HCT116 (cell line): ENCODE data around the gene SGMS1. TPM values are rescaled to one million over a fixed set of nuclear protein-coding genes. Genes with fewer than 3 reads are reported as not detected.

ENCODE experiments used
- ATAC-seq: fragments of 200-7000 bp; cut with Tn5 transposase; 2 replicates; pipeline ENCODE4 v1.9.1; 2020; ENCODE audit warnings: mild to moderate bottlenecking, moderate library complexity
- BruUV-seq: library from RNA; stranded (reverse); fragments of 400-500 nt; replicated peaks from 2 replicates; lab custom pipeline; 2021; lab: Mats Ljungman, UMichigan
- CTCF ChIA-PET: fragments of 300-600 bp; sonication (Branson Sonifier 250); formaldehyde crosslinking; loops from one replicate; lab custom pipeline; 2021; ENCODE audit warnings: antibody characterized with exemption; lab: Charles Lee
- POLR2A ChIA-PET: fragments of 300-600, 350-600 bp; sonication (Branson Sonifier 250); formaldehyde crosslinking; loops from one replicate; lab custom pipeline; 2021; ENCODE audit warnings: antibody characterized with exemption; lab: Charles Lee
- RAD21 ChIA-PET, 2 experiments: fragments of 300-600 bp; sonication (Branson Sonifier 250); formaldehyde crosslinking; loops; one replicate each; lab custom pipeline; 2023; ENCODE audit warnings: low total read pairs in 2 of 2; ENCODE audit not compliant: uncharacterized antibody in 2 of 2, unreplicated experiment in 2 of 2, low non-redundant PET in 1 of 2; lab: Charles Lee
- DNase-seq: peaks from one replicate; pipeline ENCODE4 v3.0.0-alpha.2; 2010; ENCODE audit warnings: low read depth, low spot score
- H2AFZ ChIP-seq: fragments of 200-600 bp; shearing (Covaris generic), sonication (generic); 2 replicates; pipeline ENCODE4 v1.6.1; 2017; ENCODE audit warnings: low read depth, mixed run types, mixed read lengths, antibody characterized with exemption, low read length; ENCODE audit not compliant: poor library complexity, severe bottlenecking
- H3K27ac ChIP-seq: 2 replicates; pipeline ENCODE4 v1.5.1; 2012; ENCODE audit warnings: low read depth, low read length
- H3K27me3 ChIP-seq: fragments of 200-600 bp; sonication (generic); 2 replicates; pipeline ENCODE4 v1.6.1; 2016; ENCODE audit warnings: mixed run types, low read length, mixed read lengths; ENCODE audit not compliant: insufficient read depth
- H3K36me3 ChIP-seq, 2 experiments: fragments of 200-500 bp in 1 of 2; fragments of 200-600 bp in 1 of 2; sonication (Bioruptor generic) in 1 of 2; sonication (generic) in 1 of 2; 2 replicates each; pipeline versions ENCODE4 v1.5.1 to v1.6.1; 2014 to 2016; ENCODE audit warnings: low read length in 2 of 2, inconsistent platforms in 1 of 2, mixed read lengths in 1 of 2, mixed run types in 1 of 2; ENCODE audit not compliant: insufficient read depth in 2 of 2, control insufficient read depth in 1 of 2
- H3K4me1 ChIP-seq, 2 experiments: fragments of 200-600 bp in 1 of 2; sonication (generic) in 1 of 2; 2 replicates each; pipeline versions ENCODE4 v1.5.1 to v1.6.1; 2012 to 2017; ENCODE audit warnings: low read length in 2 of 2, inconsistent platforms in 1 of 2, mild to moderate bottlenecking in 1 of 2, mixed read lengths in 1 of 2, mixed run types in 1 of 2, moderate library complexity in 1 of 2; ENCODE audit not compliant: insufficient read depth in 2 of 2, control insufficient read depth in 1 of 2
- H3K4me2 ChIP-seq: fragments of 200-600 bp; sonication (generic); 2 replicates; pipeline ENCODE4 v1.6.1; 2017; ENCODE audit warnings: mixed run types, low read length, mixed read lengths
- H3K4me3 ChIP-seq, 2 experiments: fragments of 200-600 bp in 1 of 2; sonication (generic) in 1 of 2; replicated peaks in 1 of 2; 2 replicates each; pipeline ENCODE4 v1.5.1; 2011 to 2016; ENCODE audit warnings: low read length in 2 of 2, control low read depth in 1 of 2, low read depth in 1 of 2, mild to moderate bottlenecking in 1 of 2, mixed read lengths in 1 of 2, mixed run types in 1 of 2
- H3K79me2 ChIP-seq: fragments of 200-600 bp; sonication (generic); 2 replicates; pipeline ENCODE4 v1.6.1; 2017; ENCODE audit warnings: mild to moderate bottlenecking, mixed run types, low read length, moderate library complexity, mixed read lengths; ENCODE audit not compliant: insufficient read depth
- H3K9ac ChIP-seq: fragments of 200-600 bp; sonication (generic); 2 replicates; pipeline ENCODE4 v1.6.1; 2016; ENCODE audit warnings: low read length, mixed read lengths
- H3K9me2 ChIP-seq: fragments of 200-600 bp; sonication (generic), shearing (Covaris generic); 2 replicates; pipeline ENCODE4 v1.6.1; 2017; ENCODE audit warnings: mixed run types, mild to moderate bottlenecking, moderate library complexity; ENCODE audit not compliant: insufficient read depth
- H3K9me3 ChIP-seq, 2 experiments: fragments of 200-500 bp in 1 of 2; fragments of 200-600 bp in 1 of 2; sonication (Bioruptor generic) in 1 of 2; sonication (generic) in 1 of 2; 2 replicates each; pipeline ENCODE4 v1.6.1; 2014 to 2017; ENCODE audit warnings: low read length in 2 of 2, mixed read lengths in 2 of 2, inconsistent platforms in 1 of 2, low read depth in 1 of 2, mild to moderate bottlenecking in 1 of 2, mixed run types in 1 of 2, moderate library complexity in 1 of 2; ENCODE audit not compliant: control insufficient read depth in 1 of 2, insufficient read depth in 1 of 2
- H4K20me1 ChIP-seq: fragments of 200-600 bp; sonication (generic), shearing (Covaris generic); 2 replicates; pipeline ENCODE4 v1.6.1; 2017; ENCODE audit warnings: mixed run types, mild to moderate bottlenecking, moderate library complexity; ENCODE audit not compliant: insufficient read depth
- ELF1 ChIP-seq: IDR thresholded peaks from 2 replicates; pipeline ENCODE4 v1.6.1; 2012; ENCODE audit warnings: low read depth, borderline replicate concordance
- EZH2 ChIP-seq: fragments of 200-600 bp; sonication (generic); IDR thresholded peaks from 2 replicates; pipeline ENCODE4 v1.6.1; 2017; ENCODE audit warnings: antibody characterized with exemption, mixed run types
- FOSL1 ChIP-seq: IDR thresholded peaks from 2 replicates; pipeline ENCODE4 v1.6.1; 2012; ENCODE audit warnings: low read depth
- JUND ChIP-seq: IDR thresholded peaks from 2 replicates; pipeline ENCODE4 v1.6.1; 2012
- POLR2A ChIP-seq: IDR thresholded peaks from 2 replicates; pipeline ENCODE4 v1.7.0; 2011; ENCODE audit warnings: borderline replicate concordance; ENCODE audit not compliant: insufficient read depth, insufficient read length; ENCODE audit errors: extremely low read depth
- POLR2AphosphoS5 ChIP-seq: IDR thresholded peaks from 2 replicates; pipeline ENCODE4 v1.6.1; 2011; ENCODE audit warnings: mild to moderate bottlenecking, low read depth, low read length, moderate library complexity
- RAD21 ChIP-seq: IDR thresholded peaks from 2 replicates; pipeline ENCODE4 v1.6.1; 2012; ENCODE audit warnings: low read depth, mild to moderate bottlenecking
- SP1 ChIP-seq: IDR thresholded peaks from 2 replicates; pipeline ENCODE4 v1.6.1; 2012; ENCODE audit warnings: low read depth
- YY1 ChIP-seq: IDR thresholded peaks from 2 replicates; pipeline ENCODE4 v1.6.1; 2011; ENCODE audit warnings: low read length, low read depth, moderate library complexity, mild to moderate bottlenecking; ENCODE audit not compliant: insufficient replicate concordance; ENCODE audit errors: extremely low read depth
- intact Hi-C: fragments of 100-400 bp; cut with micrococcal nuclease; formaldehyde crosslinking; loops from 2 replicates; pipeline ENCODE4 v1.10.0; 2022
- total RNA-seq: library from RNA; stranded (reverse); gene quantifications from one replicate; pipeline ENCODE4 v1.2.1, GENCODE V29; 2021; ENCODE audit not compliant: unreplicated experiment
- TF ChIP-seq, protein P1 (sequence below), 3 experiments: fragments of 200-600 bp in 1 of 3; sonication (generic) in 1 of 3; IDR thresholded peaks in 2 of 3; conservative IDR thresholded peaks in 1 of 3; 2 replicates each; pipeline ENCODE4 v1.5.1; 2012 to 2017; ENCODE audit warnings: low read depth in 2 of 3, low read length in 2 of 3, antibody characterized with exemption in 1 of 3, borderline replicate concordance in 1 of 3, control low read depth in 1 of 3, mild to moderate bottlenecking in 1 of 3, mixed read lengths in 1 of 3, mixed run types in 1 of 3, moderate library complexity in 1 of 3; ENCODE audit not compliant: insufficient read depth in 1 of 3
- TF ChIP-seq, protein P2 (sequence below): IDR thresholded peaks from 2 replicates; pipeline ENCODE4 v1.6.1; 2012

The SGMS1 gene
- total RNA-seq, 1 experiment from 2014 or later = 29.1 TPM

DNA sequence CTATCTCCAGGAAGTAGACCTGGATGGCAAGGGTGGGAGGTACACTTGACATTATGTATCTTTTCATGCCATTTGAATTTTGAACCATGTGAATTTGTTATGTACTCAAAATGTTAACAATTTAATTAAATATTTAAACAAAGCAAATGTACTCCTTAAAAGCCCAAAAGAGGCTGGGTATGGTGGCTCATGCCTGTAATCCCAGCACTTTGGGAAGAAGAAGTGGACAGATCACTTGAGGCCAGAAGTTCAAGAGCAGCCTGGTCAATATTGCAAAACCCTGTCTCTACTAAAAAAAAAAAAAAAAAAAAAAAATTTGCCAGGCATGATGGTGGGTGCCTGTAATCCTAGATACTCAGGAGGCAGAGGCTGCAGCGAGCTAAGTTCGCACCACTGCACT is 235.6 kb downstream of the SGMS1 start (continued):
- TF ChIP-seq, protein P1, sequence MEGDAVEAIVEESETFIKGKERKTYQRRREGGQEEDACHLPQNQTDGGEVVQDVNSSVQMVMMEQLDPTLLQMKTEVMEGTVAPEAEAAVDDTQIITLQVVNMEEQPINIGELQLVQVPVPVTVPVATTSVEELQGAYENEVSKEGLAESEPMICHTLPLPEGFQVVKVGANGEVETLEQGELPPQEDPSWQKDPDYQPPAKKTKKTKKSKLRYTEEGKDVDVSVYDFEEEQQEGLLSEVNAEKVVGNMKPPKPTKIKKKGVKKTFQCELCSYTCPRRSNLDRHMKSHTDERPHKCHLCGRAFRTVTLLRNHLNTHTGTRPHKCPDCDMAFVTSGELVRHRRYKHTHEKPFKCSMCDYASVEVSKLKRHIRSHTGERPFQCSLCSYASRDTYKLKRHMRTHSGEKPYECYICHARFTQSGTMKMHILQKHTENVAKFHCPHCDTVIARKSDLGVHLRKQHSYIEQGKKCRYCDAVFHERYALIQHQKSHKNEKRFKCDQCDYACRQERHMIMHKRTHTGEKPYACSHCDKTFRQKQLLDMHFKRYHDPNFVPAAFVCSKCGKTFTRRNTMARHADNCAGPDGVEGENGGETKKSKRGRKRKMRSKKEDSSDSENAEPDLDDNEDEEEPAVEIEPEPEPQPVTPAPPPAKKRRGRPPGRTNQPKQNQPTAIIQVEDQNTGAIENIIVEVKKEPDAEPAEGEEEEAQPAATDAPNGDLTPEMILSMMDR (IDR thresholded peaks at IDR 0.05 in 2 of 3, conservative IDR thresholded peaks at IDR 0.05 in 1 of 3; ENCODE audit: borderline replicate concordance in 1 of 3, insufficient read depth in 1 of 3, low read depth in 2 of 3, low read length in 2 of 3) = no peak
- TF ChIP-seq, protein P2, sequence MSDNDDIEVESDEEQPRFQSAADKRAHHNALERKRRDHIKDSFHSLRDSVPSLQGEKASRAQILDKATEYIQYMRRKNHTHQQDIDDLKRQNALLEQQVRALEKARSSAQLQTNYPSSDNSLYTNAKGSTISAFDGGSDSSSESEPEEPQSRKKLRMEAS = no peak
- TF ChIP-seq ELF1 (no peak), FOSL1 (no peak), POLR2A (no peak), SP1 (no peak), YY1 (no peak), RAD21 (no peak)

DNA sequence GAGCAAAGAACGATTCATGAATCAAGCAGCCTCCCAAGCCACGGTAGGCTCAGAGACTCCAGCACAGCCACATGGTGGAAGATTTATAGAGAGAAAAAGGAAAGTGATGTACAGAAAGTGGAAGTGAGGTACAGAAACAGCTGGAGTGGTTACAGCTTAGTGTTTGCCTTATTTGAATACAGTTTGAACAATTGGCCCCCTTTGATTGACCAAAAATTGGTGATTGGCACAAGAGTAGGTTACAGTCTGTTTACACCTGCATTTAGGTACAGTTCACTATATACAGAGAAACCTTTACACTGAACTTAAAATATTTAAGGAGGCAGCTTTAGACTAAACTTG is 236.1 kb downstream of the SGMS1 start:
- Histone ChIP-seq H3K9me2 (no peaks in the 10 kb centered on the region), H3K27ac (no peak overlapping the region), H4K20me1 (no peaks in the 10 kb centered on the region), H3K4me2 (no peak overlapping the region), H3K36me3 (no peaks in the 10 kb centered on the region), H3K4me1 (peaks cover under 1 to 3% of the 10 kb centered on the region in 2 experiments; a peak in 3 of 4 replicates), H3K4me3 (no peak overlapping the region)
- intact Hi-C loops = no loop called here
- POLR2A ChIA-PET = no interaction called here
- TF ChIP-seq JUND = no peak
- TF ChIP-seq POLR2AphosphoS5 = no peak
- TF ChIP-seq RAD21 = no peak
- TF ChIP-seq FOSL1 = no peak
- TF ChIP-seq EZH2 = no peak
- TF ChIP-seq, all 23 proteins: peak for 0
- ChIA-PET CTCF (no interaction called here), RAD21 (no interaction called here)
- Histone ChIP-seq H3K9ac (no peak overlapping the region), H2AFZ (no peak overlapping the region), H3K9me3 (no peaks in the 10 kb centered on the region), H3K27me3 (no peaks in the 10 kb centered on the region), H3K79me2 (peaks cover 32% of the 10 kb centered on the region)
- no peak for ATAC-seq
- no peak for DNase-seq
- no TSS peak for BruUV-seq
